ENCODE results near the gene INHA.
A peak's percentile ranks its signal among the peaks of the same experiment; 100 is the strongest.

INHA gene

GRCh38 chr2:219540784-219541504, 31.2 kb upstream of the INHA start:
- H3K36me3 ChIP-seq (ENCODE audit: control insufficient read depth, insufficient read depth, low read length): peaks cover 15% of the 10 kb centered on the region
- H3K9me3 ChIP-seq (ENCODE audit: control insufficient read depth, insufficient read depth, low read length): no peaks in the 10 kb centered on the region
- no peak overlapping the region for H3K27ac ChIP-seq (ENCODE audit: low read length)
- DNase-seq (ENCODE audit: low read depth, low spot score): no peak
- H3K4me1 ChIP-seq (ENCODE audit: control insufficient read depth, insufficient read depth, low read length): peaks cover 11% of the 10 kb centered on the region; the same call in 1 of the 2 replicates
- no peak overlapping the region for H3K4me3 ChIP-seq (ENCODE audit: low read length)
- WGBS (ENCODE audit: insufficient coverage, insufficient read length): no CpG with 5 or more reads among the region's 12 CpGs
- no peaks in the 10 kb centered on the region for H3K27me3 ChIP-seq (ENCODE audit: control insufficient read depth, insufficient read depth, low read length)

DNA sequence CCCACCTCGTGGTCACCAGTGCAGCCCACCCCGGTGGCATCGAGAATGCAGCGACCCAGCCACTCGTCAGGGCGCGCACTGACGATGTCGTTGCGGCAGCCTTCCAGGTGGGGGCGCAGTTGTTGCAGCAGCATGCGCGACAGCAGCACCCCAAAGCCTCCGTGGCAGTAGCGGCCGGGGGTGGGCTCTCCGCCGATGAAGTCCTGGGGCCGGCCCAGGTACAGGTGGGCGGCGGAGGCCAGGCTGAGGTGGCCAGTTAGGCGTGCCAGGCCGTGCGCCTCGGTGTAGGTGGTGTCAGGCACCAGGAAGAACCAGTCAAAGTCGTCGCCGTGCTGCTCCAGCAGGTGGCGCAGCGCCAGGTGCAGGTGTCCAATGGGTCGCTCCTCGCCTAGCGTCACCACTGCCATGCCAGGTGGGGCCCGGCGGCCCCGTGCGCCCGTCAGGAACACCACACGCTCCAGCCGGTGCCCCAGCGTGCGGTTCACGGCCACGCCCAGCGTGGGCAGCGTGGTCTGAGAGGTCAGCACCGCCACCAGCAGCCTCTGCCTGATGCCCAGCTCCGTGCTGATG, 30.4 kb upstream of the INHA start:
- H3K27me3 ChIP-seq (ENCODE audit: control insufficient read depth, insufficient read depth, low read length): no peaks in the 10 kb centered on the region
- H3K27ac ChIP-seq (ENCODE audit: low read length): no peak overlapping the region
- DNase-seq (ENCODE audit: low read depth, low spot score): no peak
- H3K4me1 ChIP-seq (ENCODE audit: control insufficient read depth, insufficient read depth, low read length): peaks cover 11% of the 10 kb centered on the region; the same call in 1 of the 2 replicates
- peaks cover 15% of the 10 kb centered on the region for H3K36me3 ChIP-seq (ENCODE audit: control insufficient read depth, insufficient read depth, low read length)
- H3K4me3 ChIP-seq (ENCODE audit: low read length): peak overlapping the region; percentile 11; the same call in 1 of the 2 replicates
- H3K9me3 ChIP-seq (ENCODE audit: control insufficient read depth, insufficient read depth, low read length): no peaks in the 10 kb centered on the region
- WGBS (ENCODE audit: insufficient coverage, insufficient read length): no CpG with 5 or more reads among the region's 48 CpGs

- no CpG with 5 or more reads among the region's 66 CpGs for WGBS (ENCODE audit: insufficient coverage, insufficient read length)
- no peak for DNase-seq (ENCODE audit: low read depth, low spot score)
- H3K27me3 ChIP-seq (ENCODE audit: control insufficient read depth, insufficient read depth, low read length): no peaks in the 10 kb centered on the region
- no peak overlapping the region for H3K27ac ChIP-seq (ENCODE audit: low read length)
- H3K4me1 ChIP-seq (ENCODE audit: control insufficient read depth, insufficient read depth, low read length): peaks cover 5% of the 10 kb centered on the region; the same call in 1 of the 2 replicates
- H3K4me3 ChIP-seq (ENCODE audit: low read length): peak overlapping the region; percentile 97
- H3K36me3 ChIP-seq (ENCODE audit: control insufficient read depth, insufficient read depth, low read length): peaks cover 22% of the 10 kb centered on the region
- H3K9me3 ChIP-seq (ENCODE audit: control insufficient read depth, insufficient read depth, low read length): no peaks in the 10 kb centered on the region
These were observed 29.0 kb upstream of the INHA start for GRCh38 chr2:219542931-219543595.

- no CpG with 5 or more reads among the region's 75 CpGs for WGBS (ENCODE audit: insufficient coverage, insufficient read length)
- no peaks in the 10 kb centered on the region for H3K27me3 ChIP-seq (ENCODE audit: control insufficient read depth, insufficient read depth, low read length)
- peak; percentile 94 for DNase-seq (ENCODE audit: low read depth, low spot score)
- H3K36me3 ChIP-seq (ENCODE audit: control insufficient read depth, insufficient read depth, low read length): peaks cover 22% of the 10 kb centered on the region
- no peak within 1 kb of the TSS for H3K27ac ChIP-seq (ENCODE audit: low read length)
- H3K4me1 ChIP-seq (ENCODE audit: control insufficient read depth, insufficient read depth, low read length): 0 out of 2 replicates have a peak, but pooled peaks cover 3% of the 10 kb centered on the region
- peak within 1 kb of the TSS; percentile 97 for H3K4me3 ChIP-seq (ENCODE audit: low read length)
- no peaks in the 10 kb centered on the region for H3K9me3 ChIP-seq (ENCODE audit: control insufficient read depth, insufficient read depth, low read length)
These were observed 28.3 kb upstream of the INHA start, which contains the start of the genes CHPF and TMEM198 for GRCh38 chr2:219543596-219544358. Gene CHPF, minus strand, starts transcription at chr2:219543809. Its CDS starts 271 bp downstream, at chr2:219543538. Gene TMEM198, plus strand, starts transcription at chr2:219544028. Its CDS starts 700 bp downstream, at chr2:219544728.

DNA sequence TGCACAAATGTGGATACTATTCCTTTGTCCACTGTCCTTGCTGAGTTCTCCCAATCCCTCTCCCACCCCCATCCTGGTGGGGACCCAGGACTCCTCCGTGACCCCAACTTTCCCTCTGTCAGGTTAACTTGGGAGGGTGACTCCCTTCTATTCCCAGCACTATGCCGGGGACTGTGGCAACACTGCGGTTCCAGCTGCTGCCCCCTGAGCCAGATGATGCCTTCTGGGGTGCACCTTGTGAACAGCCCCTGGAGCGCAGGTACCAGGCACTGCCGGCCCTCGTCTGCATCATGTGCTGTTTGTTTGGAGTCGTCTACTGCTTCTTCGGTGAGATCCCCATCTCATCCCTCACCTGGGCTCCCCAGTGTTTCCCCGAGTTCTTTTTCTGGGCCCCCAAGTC, 27.5 kb upstream of the INHA start:
- 0 out of 2 replicates have a peak, but pooled peaks cover 3% of the 10 kb centered on the region for H3K4me1 ChIP-seq (ENCODE audit: control insufficient read depth, insufficient read depth, low read length)
- no peak for DNase-seq (ENCODE audit: low read depth, low spot score)
- H3K9me3 ChIP-seq (ENCODE audit: control insufficient read depth, insufficient read depth, low read length): no peaks in the 10 kb centered on the region
- H3K27me3 ChIP-seq (ENCODE audit: control insufficient read depth, insufficient read depth, low read length): no peaks in the 10 kb centered on the region
- H3K4me3 ChIP-seq (ENCODE audit: low read length): peak overlapping the region; percentile 40; the same call in 1 of the 2 replicates
- peaks cover 17% of the 10 kb centered on the region for H3K36me3 ChIP-seq (ENCODE audit: control insufficient read depth, insufficient read depth, low read length)
- no CpG with 5 or more reads among the region's 9 CpGs for WGBS (ENCODE audit: insufficient coverage, insufficient read length)
- H3K27ac ChIP-seq (ENCODE audit: low read length): no peak overlapping the region

GRCh38 chr2:219545295-219545942, 26.7 kb upstream of the INHA start:
- Histone ChIP-seq H3K4me1 (ENCODE audit: control insufficient read depth, insufficient read depth, low read length) (0 out of 2 replicates have a peak, but pooled peaks cover 3% of the 10 kb centered on the region), H3K4me3 (ENCODE audit: low read length) (no peak overlapping the region), H3K27me3 (ENCODE audit: control insufficient read depth, insufficient read depth, low read length) (no peaks in the 10 kb centered on the region), H3K36me3 (ENCODE audit: control insufficient read depth, insufficient read depth, low read length) (peaks cover 8% of the 10 kb centered on the region), H3K9me3 (ENCODE audit: control insufficient read depth, insufficient read depth, low read length) (no peaks in the 10 kb centered on the region), H3K27ac (ENCODE audit: low read length) (no peak overlapping the region)
- no peak for DNase-seq (ENCODE audit: low read depth, low spot score)
- WGBS (ENCODE audit: insufficient coverage, insufficient read length): no CpG with 5 or more reads among the region's 3 CpGs

DNA sequence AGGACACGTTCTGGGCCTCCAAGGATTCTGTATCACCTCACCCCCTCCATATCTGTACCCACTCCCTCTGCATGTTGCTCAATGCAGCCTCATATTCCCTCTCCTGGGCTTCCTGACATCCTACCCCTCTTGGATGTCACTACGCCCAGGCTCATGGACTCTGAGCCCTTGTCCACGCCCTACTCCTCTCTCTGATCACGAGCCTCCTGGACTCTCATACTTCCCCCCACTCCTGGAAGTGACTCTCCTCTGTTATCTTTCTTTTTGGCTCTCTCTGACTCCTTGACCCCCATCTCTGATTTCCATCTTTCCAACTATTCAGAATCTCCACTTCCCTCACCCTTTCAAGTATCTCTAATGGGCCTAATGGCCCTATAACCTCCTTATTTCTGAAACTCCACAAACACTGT, 26.2 kb upstream of the INHA start:
- 0 out of 2 replicates have a peak, but pooled peaks cover 5% of the 10 kb centered on the region for H3K4me1 ChIP-seq (ENCODE audit: control insufficient read depth, insufficient read depth, low read length)
- peaks cover 7% of the 10 kb centered on the region; the same call in 1 of the 2 replicates for H3K36me3 ChIP-seq (ENCODE audit: control insufficient read depth, insufficient read depth, low read length)
- no peaks in the 10 kb centered on the region for H3K27me3 ChIP-seq (ENCODE audit: control insufficient read depth, insufficient read depth, low read length)
- no peaks in the 10 kb centered on the region for H3K9me3 ChIP-seq (ENCODE audit: control insufficient read depth, insufficient read depth, low read length)
- no peak overlapping the region for H3K4me3 ChIP-seq (ENCODE audit: low read length)
- no peak overlapping the region for H3K27ac ChIP-seq (ENCODE audit: low read length)
- no peak for DNase-seq (ENCODE audit: low read depth, low spot score)
- no CpG with 5 or more reads among the region's 4 CpGs for WGBS (ENCODE audit: insufficient coverage, insufficient read length)

DNA sequence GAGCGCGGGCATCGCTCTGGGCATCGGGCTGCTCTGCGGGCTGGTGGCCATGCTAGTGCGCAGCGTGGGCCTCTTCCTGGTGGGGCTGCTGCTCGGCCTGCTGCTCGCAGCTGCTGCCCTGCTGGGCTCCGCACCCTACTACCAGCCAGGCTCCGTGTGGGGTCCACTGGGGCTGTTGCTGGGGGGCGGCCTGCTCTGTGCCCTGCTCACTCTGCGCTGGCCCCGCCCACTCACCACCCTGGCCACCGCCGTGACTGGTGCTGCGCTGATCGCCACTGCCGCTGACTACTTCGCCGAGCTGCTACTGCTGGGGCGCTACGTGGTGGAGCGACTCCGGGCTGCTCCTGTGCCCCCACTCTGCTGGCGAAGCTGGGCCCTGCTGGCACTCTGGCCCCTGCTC, 24.5 kb upstream of the INHA start:
- Histone ChIP-seq H3K4me3 (ENCODE audit: low read length) (no peak overlapping the region), H3K4me1 (ENCODE audit: control insufficient read depth, insufficient read depth, low read length) (0 out of 2 replicates have a peak, but pooled peaks cover 5% of the 10 kb centered on the region), H3K27me3 (ENCODE audit: control insufficient read depth, insufficient read depth, low read length) (no peaks in the 10 kb centered on the region), H3K36me3 (ENCODE audit: control insufficient read depth, insufficient read depth, low read length) (peaks cover 7% of the 10 kb centered on the region; the same call in 1 of the 2 replicates), H3K9me3 (ENCODE audit: control insufficient read depth, insufficient read depth, low read length) (no peaks in the 10 kb centered on the region), H3K27ac (ENCODE audit: low read length) (no peak overlapping the region)
- no CpG with 5 or more reads among the region's 26 CpGs for WGBS (ENCODE audit: insufficient coverage, insufficient read length)
- DNase-seq (ENCODE audit: low read depth, low spot score): no peak

- Histone ChIP-seq H3K27ac (ENCODE audit: low read length) (no peak overlapping the region), H3K9me3 (ENCODE audit: control insufficient read depth, insufficient read depth, low read length) (no peaks in the 10 kb centered on the region), H3K36me3 (ENCODE audit: control insufficient read depth, insufficient read depth, low read length) (peaks cover 7% of the 10 kb centered on the region; the same call in 1 of the 2 replicates), H3K27me3 (ENCODE audit: control insufficient read depth, insufficient read depth, low read length) (no peaks in the 10 kb centered on the region; the same call in 1 of the 2 replicates), H3K4me1 (ENCODE audit: control insufficient read depth, insufficient read depth, low read length) (0 out of 2 replicates have a peak, but pooled peaks cover 5% of the 10 kb centered on the region), H3K4me3 (ENCODE audit: low read length) (no peak overlapping the region)
- DNase-seq (ENCODE audit: low read depth, low spot score): no peak
- WGBS (ENCODE audit: insufficient coverage, insufficient read length): no CpG with 5 or more reads among the region's 18 CpGs
These were observed 23.1 kb upstream of the INHA start for GRCh38 chr2:219548990-219549389.

All from iPS DF 6.9 (cell line).